Neural cell (in vitro differentiated cells): ENCODE results near the gene NDUFA8. TPM values are rescaled to one million over a fixed set of nuclear protein-coding genes. Genes with fewer than 3 reads are reported as not detected.

Experiments
- H2AFZ ChIP-seq: fragments of 200-600, 300-800 bp; sonication (generic), shearing (Covaris generic); 2 replicates; pipeline ENCODE4 v1.6.0; 2014; ENCODE audit warnings: low read depth, mild to moderate bottlenecking, antibody characterized with exemption, low read length, moderate library complexity
- H3F3A ChIP-seq: fragments of 200-600 bp; shearing (Covaris generic); 2 replicates; pipeline ENCODE4 v1.6.1; 2016; ENCODE audit warnings: mild to moderate bottlenecking, moderate library complexity, mixed read lengths, antibody characterized with exemption, low read length; ENCODE audit not compliant: insufficient read depth, poor library complexity, severe bottlenecking
- H3K27ac ChIP-seq: fragments of 200-600, 300-800 bp; sonication (generic), shearing (Covaris generic); 2 replicates; pipeline ENCODE4 v1.5.1; 2014; ENCODE audit warnings: mild to moderate bottlenecking, low read length, moderate library complexity
- H3K27me3 ChIP-seq: fragments of 300-800, 200-600 bp; sonication (generic), shearing (Covaris generic); 2 replicates; pipeline ENCODE4 v1.6.0; 2014; ENCODE audit warnings: mild to moderate bottlenecking, low read depth, low read length, moderate library complexity; ENCODE audit not compliant: insufficient read depth
- H3K36me3 ChIP-seq: fragments of 300-800, 200-600 bp; sonication (generic), shearing (Covaris generic); 2 replicates; pipeline ENCODE4 v1.5.1; 2014; ENCODE audit warnings: mild to moderate bottlenecking, antibody characterized with exemption, low read length, moderate library complexity; ENCODE audit not compliant: insufficient read depth
- H3K4me2 ChIP-seq: fragments of 300-800, 200-600 bp; sonication (generic), shearing (Covaris generic); 2 replicates; pipeline ENCODE4 v1.6.0; 2014; ENCODE audit warnings: mild to moderate bottlenecking, low read length
- H3K4me3 ChIP-seq: fragments of 300-800, 200-600 bp; sonication (generic), shearing (Covaris generic); 2 replicates; pipeline ENCODE4 v1.5.1; 2014; ENCODE audit warnings: mild to moderate bottlenecking, low read length, moderate library complexity
- H3K79me2 ChIP-seq: fragments of 200-600 bp; shearing (Covaris generic); replicated peaks from 2 replicates; pipeline ENCODE4 v1.6.0; 2014; ENCODE audit warnings: mild to moderate bottlenecking, low read length, moderate library complexity; ENCODE audit not compliant: insufficient read depth
- H3K9ac ChIP-seq: fragments of 300-800, 200-600 bp; sonication (generic), shearing (Covaris generic); 2 replicates; pipeline ENCODE4 v1.6.1; 2016; ENCODE audit warnings: mild to moderate bottlenecking, low read length, mixed read lengths
- H3K9me2 ChIP-seq: fragments of 200-600 bp; shearing (Covaris generic); 2 replicates; pipeline ENCODE4 v1.6.1; 2016; ENCODE audit warnings: mild to moderate bottlenecking, low read length, mixed read lengths; ENCODE audit not compliant: insufficient read depth
- H3K9me3 ChIP-seq: fragments of 200-600, 300-800 bp; sonication (generic), shearing (Covaris generic); 2 replicates; pipeline ENCODE4 v1.6.1; 2016; ENCODE audit warnings: mild to moderate bottlenecking, mixed run types, low read length, moderate library complexity, mixed read lengths
- H4K20me1 ChIP-seq: fragments of 200-600 bp; shearing (Covaris generic); 2 replicates; pipeline ENCODE4 v1.6.1; 2016; ENCODE audit warnings: mild to moderate bottlenecking, mixed run types; ENCODE audit not compliant: insufficient read depth
- CTCF ChIP-seq: fragments of 450-650 bp; IDR thresholded peaks from 2 replicates; pipeline ENCODE4 v1.5.1; 2014; ENCODE audit warnings: antibody characterized with exemption, mild to moderate bottlenecking, moderate library complexity; ENCODE audit not compliant: poor library complexity, severe bottlenecking
- EP300 ChIP-seq: fragments of 450-650 bp; conservative IDR thresholded peaks from 2 replicates; pipeline ENCODE4 v1.6.1; 2014; ENCODE audit warnings: antibody characterized with exemption, mild to moderate bottlenecking, moderate library complexity; ENCODE audit not compliant: poor library complexity, severe bottlenecking
- EZH2 ChIP-seq: fragments of 200-600, 300-800 bp; shearing (Covaris generic), sonication (generic); IDR thresholded peaks from 2 replicates; pipeline ENCODE4 v1.6.1; 2014; ENCODE audit warnings: antibody characterized with exemption, low read length, borderline replicate concordance, mild to moderate bottlenecking; ENCODE audit not compliant: insufficient read depth, poor library complexity, severe bottlenecking
- MXI1 ChIP-seq: fragments of 450-650 bp; conservative IDR thresholded peaks from 2 replicates; pipeline ENCODE4 v1.6.1; 2014; ENCODE audit warnings: antibody characterized with exemption, mild to moderate bottlenecking; ENCODE audit not compliant: poor library complexity, severe bottlenecking
- POLR2AphosphoS5 ChIP-seq: IDR thresholded peaks from 2 replicates; pipeline ENCODE4 v1.6.1; 2012
- RAD21 ChIP-seq: fragments of 450-650 bp; conservative IDR thresholded peaks from 2 replicates; pipeline ENCODE4 v1.6.1; 2014; ENCODE audit warnings: antibody characterized with exemption, mild to moderate bottlenecking, moderate library complexity
- SMC3 ChIP-seq: fragments of 450-650 bp; conservative IDR thresholded peaks from 2 replicates; pipeline ENCODE4 v1.6.1; 2014; ENCODE audit warnings: antibody characterized with exemption, mild to moderate bottlenecking, moderate library complexity; ENCODE audit not compliant: poor library complexity
- TAF1 ChIP-seq: IDR thresholded peaks from 2 replicates; pipeline ENCODE4 v1.6.1; 2012; ENCODE audit warnings: low read depth
- polyA plus RNA-seq: library from polyadenylated mRNA; depleted of rRNA; stranded (reverse); fragments of >200 nt; gene quantifications from 2 replicates; pipeline ENCODE4 v1.2.3, GENCODE V29; 2014
- TF ChIP-seq, protein P1 (sequence below): IDR thresholded peaks from 2 replicates; pipeline ENCODE4 v1.6.1; 2012; ENCODE audit warnings: borderline replicate concordance

Gene NDUFA8
- polyA plus RNA-seq, 1 donor from 2014 or later: 65.0 TPM

DNA sequence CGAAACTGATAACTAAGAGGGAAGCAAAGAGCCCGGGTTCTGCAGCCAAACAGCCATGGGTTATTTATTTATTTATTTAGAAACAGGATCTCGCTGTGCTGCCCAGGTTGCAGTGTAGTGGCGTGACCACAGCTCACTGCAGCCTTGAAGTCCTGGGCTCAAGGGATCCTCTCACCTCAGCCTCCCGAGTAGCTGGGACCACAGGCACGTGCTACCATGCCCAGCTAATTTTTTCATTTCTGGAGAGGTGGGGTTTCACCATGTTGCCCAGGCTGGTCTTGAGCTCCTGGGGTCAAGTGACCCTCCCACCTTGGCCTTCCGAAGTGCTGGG lies 24.1 kb downstream of the NDUFA8 start:
- Histone ChIP-seq H3F3A (no peaks in the 10 kb centered on the region), H3K4me2 (no peak overlapping the region), H3K9me3 (no peaks in the 10 kb centered on the region), H2AFZ (no peak overlapping the region), H3K36me3 (no peaks in the 10 kb centered on the region), H3K27me3 (peaks cover 34% of the 10 kb centered on the region), H3K27ac (no peak overlapping the region), H3K4me3 (no peak overlapping the region), H3K9ac (no peak overlapping the region), H3K9me2 (no peaks in the 10 kb centered on the region), H3K79me2 (no peaks in the 10 kb centered on the region), H4K20me1 (no peaks in the 10 kb centered on the region)
- TF ChIP-seq SMC3 (no peak), RAD21 (no peak), MXI1 (no peak), CTCF (no peak), POLR2AphosphoS5 (no peak), TAF1 (no peak), EZH2 (no peak), EP300 (no peak)
- TF ChIP-seq, protein P1, sequence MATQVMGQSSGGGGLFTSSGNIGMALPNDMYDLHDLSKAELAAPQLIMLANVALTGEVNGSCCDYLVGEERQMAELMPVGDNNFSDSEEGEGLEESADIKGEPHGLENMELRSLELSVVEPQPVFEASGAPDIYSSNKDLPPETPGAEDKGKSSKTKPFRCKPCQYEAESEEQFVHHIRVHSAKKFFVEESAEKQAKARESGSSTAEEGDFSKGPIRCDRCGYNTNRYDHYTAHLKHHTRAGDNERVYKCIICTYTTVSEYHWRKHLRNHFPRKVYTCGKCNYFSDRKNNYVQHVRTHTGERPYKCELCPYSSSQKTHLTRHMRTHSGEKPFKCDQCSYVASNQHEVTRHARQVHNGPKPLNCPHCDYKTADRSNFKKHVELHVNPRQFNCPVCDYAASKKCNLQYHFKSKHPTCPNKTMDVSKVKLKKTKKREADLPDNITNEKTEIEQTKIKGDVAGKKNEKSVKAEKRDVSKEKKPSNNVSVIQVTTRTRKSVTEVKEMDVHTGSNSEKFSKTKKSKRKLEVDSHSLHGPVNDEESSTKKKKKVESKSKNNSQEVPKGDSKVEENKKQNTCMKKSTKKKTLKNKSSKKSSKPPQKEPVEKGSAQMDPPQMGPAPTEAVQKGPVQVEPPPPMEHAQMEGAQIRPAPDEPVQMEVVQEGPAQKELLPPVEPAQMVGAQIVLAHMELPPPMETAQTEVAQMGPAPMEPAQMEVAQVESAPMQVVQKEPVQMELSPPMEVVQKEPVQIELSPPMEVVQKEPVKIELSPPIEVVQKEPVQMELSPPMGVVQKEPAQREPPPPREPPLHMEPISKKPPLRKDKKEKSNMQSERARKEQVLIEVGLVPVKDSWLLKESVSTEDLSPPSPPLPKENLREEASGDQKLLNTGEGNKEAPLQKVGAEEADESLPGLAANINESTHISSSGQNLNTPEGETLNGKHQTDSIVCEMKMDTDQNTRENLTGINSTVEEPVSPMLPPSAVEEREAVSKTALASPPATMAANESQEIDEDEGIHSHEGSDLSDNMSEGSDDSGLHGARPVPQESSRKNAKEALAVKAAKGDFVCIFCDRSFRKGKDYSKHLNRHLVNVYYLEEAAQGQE: no peak

GRCh38 chr9:122134822-122135528 lies 24.6 kb downstream of the NDUFA8 start:
- H3K36me3 ChIP-seq: no peaks in the 10 kb centered on the region
- H3K27me3 ChIP-seq: peaks cover 34% of the 10 kb centered on the region
- H3K9ac ChIP-seq: no peak overlapping the region
- TF ChIP-seq SMC3 (no peak), TAF1 (no peak), POLR2AphosphoS5 (no peak), EZH2 (no peak), EP300 (no peak), CTCF (no peak), RAD21 (no peak), MXI1 (no peak)
- TF ChIP-seq, protein P1: no peak
- H3K9me3 ChIP-seq: no peaks in the 10 kb centered on the region
- no peaks in the 10 kb centered on the region for H3K9me2 ChIP-seq
- no peak overlapping the region for H3K4me3 ChIP-seq
- no peaks in the 10 kb centered on the region for H3K79me2 ChIP-seq
- H2AFZ ChIP-seq: no peak overlapping the region
- no peak overlapping the region for H3K4me2 ChIP-seq
- no peaks in the 10 kb centered on the region for H4K20me1 ChIP-seq
- H3F3A ChIP-seq: no peaks in the 10 kb centered on the region
- no peak overlapping the region for H3K27ac ChIP-seq
